Astrocyte (in vitro differentiated cells and primary cell): ENCODE data around the gene NAA10. TPM values are rescaled to one million over a fixed set of nuclear protein-coding genes. Genes with fewer than 3 reads are reported as not detected.

ENCODE experiments used
- DNase-seq: peaks from one replicate; pipeline ENCODE4 v3.0.0-alpha.2; 2010; ENCODE audit warnings: low read depth
- FAIRE-seq: peaks from 2 replicates; lab custom pipeline; 2011; peaks lifted over from hg19 to GRCh38; lab: Jason Lieb, UNC
- H2AFZ ChIP-seq: 2 replicates; pipeline ENCODE4 v1.6.0; 2012; ENCODE audit warnings: low read depth, low read length, inconsistent platforms
- H3K27ac ChIP-seq: 2 replicates; pipeline ENCODE4 v1.5.1; 2011; ENCODE audit warnings: low read depth, low read length, inconsistent platforms
- H3K27me3 ChIP-seq: 2 replicates; pipeline ENCODE4 v1.6.0; 2011; ENCODE audit warnings: low read length, inconsistent platforms; ENCODE audit not compliant: insufficient read depth
- H3K36me3 ChIP-seq: 2 replicates; pipeline ENCODE4 v1.5.1; 2011; ENCODE audit warnings: low read length, inconsistent platforms; ENCODE audit not compliant: insufficient read depth
- H3K4me1 ChIP-seq: 2 replicates; pipeline ENCODE4 v1.5.1; 2011; ENCODE audit warnings: low read length, inconsistent platforms; ENCODE audit not compliant: insufficient read depth
- H3K4me2 ChIP-seq: 2 replicates; pipeline ENCODE4 v1.6.0; 2012; ENCODE audit warnings: low read length, inconsistent platforms
- H3K4me3 ChIP-seq: 2 replicates; pipeline ENCODE4 v1.5.1; 2011; ENCODE audit warnings: low read depth, mild to moderate bottlenecking, low read length, inconsistent platforms; ENCODE audit not compliant: insufficient read depth
- H3K79me2 ChIP-seq: 2 replicates; pipeline ENCODE4 v1.6.0; 2012; ENCODE audit warnings: mild to moderate bottlenecking, low read length, inconsistent platforms; ENCODE audit not compliant: insufficient read depth
- H3K9ac ChIP-seq: 2 replicates; pipeline ENCODE4 v1.6.0; 2012; ENCODE audit warnings: mild to moderate bottlenecking, low read length, inconsistent platforms
- H3K9me3 ChIP-seq: 2 replicates; pipeline ENCODE4 v1.5.1; 2012; ENCODE audit warnings: low read depth, mild to moderate bottlenecking, low read length, inconsistent platforms; ENCODE audit not compliant: insufficient read depth
- H4K20me1 ChIP-seq: 2 replicates; pipeline ENCODE4 v1.6.0; 2012; ENCODE audit warnings: low read length, inconsistent platforms; ENCODE audit not compliant: insufficient read depth
- H3K27ac Mint-ChIP-seq: one replicate; pipeline ENCODE4 v1.8.0; 2021; ENCODE audit warnings: mild to moderate bottlenecking, mixed read lengths; ENCODE audit not compliant: unreplicated experiment
- H3K27me3 Mint-ChIP-seq: one replicate; pipeline ENCODE4 v1.8.0; 2021; ENCODE audit warnings: low read depth, mixed read lengths; ENCODE audit not compliant: unreplicated experiment
- H3K36me3 Mint-ChIP-seq: one replicate; pipeline ENCODE4 v1.8.0; 2021; ENCODE audit warnings: low read depth, mixed read lengths; ENCODE audit not compliant: unreplicated experiment
- H3K4me1 Mint-ChIP-seq: one replicate; pipeline ENCODE4 v1.8.0; 2021; ENCODE audit warnings: low read depth, mixed read lengths; ENCODE audit not compliant: unreplicated experiment
- H3K4me3 Mint-ChIP-seq: one replicate; pipeline ENCODE4 v1.8.0; 2021; ENCODE audit warnings: mild to moderate bottlenecking, moderate library complexity, mixed read lengths; ENCODE audit not compliant: unreplicated experiment
- H3K9me3 Mint-ChIP-seq: one replicate; pipeline ENCODE4 v1.8.0; 2021; ENCODE audit warnings: mild to moderate bottlenecking, mixed read lengths; ENCODE audit not compliant: unreplicated experiment
- EZH2 ChIP-seq: IDR thresholded peaks from 2 replicates; pipeline ENCODE4 v1.6.1; 2012; ENCODE audit warnings: mild to moderate bottlenecking, low read length, inconsistent platforms; ENCODE audit not compliant: insufficient read depth
- total RNA-seq: library from RNA; stranded (reverse); gene quantifications from 2 replicates; pipeline ENCODE4 v1.2.1, GENCODE V29; 2021
- TF ChIP-seq, protein P1 (sequence below): IDR thresholded peaks from 2 replicates; pipeline ENCODE4 v1.5.1; 2011; ENCODE audit warnings: low read depth, mild to moderate bottlenecking, inconsistent platforms, low read length, moderate library complexity; ENCODE audit not compliant: insufficient read depth

NAA10 gene
- total RNA-seq, 1 donor from 2014 or later = 144 TPM

GRCh38 chrX:153903238-153903980, 31.4 kb downstream of the NAA10 start:
- DNase-seq = no peak
- TF ChIP-seq EZH2 = no peak
- TF ChIP-seq, protein P1, sequence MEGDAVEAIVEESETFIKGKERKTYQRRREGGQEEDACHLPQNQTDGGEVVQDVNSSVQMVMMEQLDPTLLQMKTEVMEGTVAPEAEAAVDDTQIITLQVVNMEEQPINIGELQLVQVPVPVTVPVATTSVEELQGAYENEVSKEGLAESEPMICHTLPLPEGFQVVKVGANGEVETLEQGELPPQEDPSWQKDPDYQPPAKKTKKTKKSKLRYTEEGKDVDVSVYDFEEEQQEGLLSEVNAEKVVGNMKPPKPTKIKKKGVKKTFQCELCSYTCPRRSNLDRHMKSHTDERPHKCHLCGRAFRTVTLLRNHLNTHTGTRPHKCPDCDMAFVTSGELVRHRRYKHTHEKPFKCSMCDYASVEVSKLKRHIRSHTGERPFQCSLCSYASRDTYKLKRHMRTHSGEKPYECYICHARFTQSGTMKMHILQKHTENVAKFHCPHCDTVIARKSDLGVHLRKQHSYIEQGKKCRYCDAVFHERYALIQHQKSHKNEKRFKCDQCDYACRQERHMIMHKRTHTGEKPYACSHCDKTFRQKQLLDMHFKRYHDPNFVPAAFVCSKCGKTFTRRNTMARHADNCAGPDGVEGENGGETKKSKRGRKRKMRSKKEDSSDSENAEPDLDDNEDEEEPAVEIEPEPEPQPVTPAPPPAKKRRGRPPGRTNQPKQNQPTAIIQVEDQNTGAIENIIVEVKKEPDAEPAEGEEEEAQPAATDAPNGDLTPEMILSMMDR = no peak
- no peak for FAIRE-seq
- Mint-ChIP-seq H3K27ac (no peak overlapping the region), H3K4me1 (peaks cover 11% of the 10 kb centered on the region), H3K4me3 (no peak overlapping the region), H3K9me3 (no peaks in the 10 kb centered on the region), H3K27me3 (no peaks in the 10 kb centered on the region), H3K36me3 (no peaks in the 10 kb centered on the region)
- H3K9ac ChIP-seq = no peak overlapping the region
- H3K4me3 ChIP-seq = no peak overlapping the region
- H3K79me2 ChIP-seq = no peaks in the 10 kb centered on the region
- H3K4me2 ChIP-seq = no peak overlapping the region
- no peaks in the 10 kb centered on the region for H4K20me1 ChIP-seq
- no peak overlapping the region for H3K27ac ChIP-seq
- H3K4me1 ChIP-seq = peaks cover 6% of the 10 kb centered on the region
- H3K27me3 ChIP-seq = no peaks in the 10 kb centered on the region
- H3K36me3 ChIP-seq = no peaks in the 10 kb centered on the region
- H2AFZ ChIP-seq = no peak overlapping the region
- no peaks in the 10 kb centered on the region for H3K9me3 ChIP-seq

GRCh38 chrX:153902385-153902784, 32.5 kb downstream of the NAA10 start:
- no peak overlapping the region for H3K4me3 ChIP-seq
- no peaks in the 10 kb centered on the region for H3K9me3 ChIP-seq
- no peak for FAIRE-seq
- no peak overlapping the region for H3K9ac ChIP-seq
- no peaks in the 10 kb centered on the region for H3K36me3 ChIP-seq
- H3K4me1 Mint-ChIP-seq = peaks cover 11% of the 10 kb centered on the region
- no peaks in the 10 kb centered on the region for H4K20me1 ChIP-seq
- TF ChIP-seq, protein P1 = no peak
- no peak for TF ChIP-seq EZH2
- H3K27ac ChIP-seq = no peak overlapping the region
- no peaks in the 10 kb centered on the region for H3K27me3 Mint-ChIP-seq
- H3K4me2 ChIP-seq = no peak overlapping the region
- no peak for DNase-seq
- peaks cover 6% of the 10 kb centered on the region for H3K4me1 ChIP-seq
- H3K4me3 Mint-ChIP-seq = no peak overlapping the region
- H3K27ac Mint-ChIP-seq = no peak overlapping the region
- no peaks in the 10 kb centered on the region for H3K79me2 ChIP-seq
- no peaks in the 10 kb centered on the region for H3K9me3 Mint-ChIP-seq
- H3K36me3 Mint-ChIP-seq = no peaks in the 10 kb centered on the region
- H2AFZ ChIP-seq = no peak overlapping the region
- peaks cover 3% of the 10 kb centered on the region for H3K27me3 ChIP-seq

DNA sequence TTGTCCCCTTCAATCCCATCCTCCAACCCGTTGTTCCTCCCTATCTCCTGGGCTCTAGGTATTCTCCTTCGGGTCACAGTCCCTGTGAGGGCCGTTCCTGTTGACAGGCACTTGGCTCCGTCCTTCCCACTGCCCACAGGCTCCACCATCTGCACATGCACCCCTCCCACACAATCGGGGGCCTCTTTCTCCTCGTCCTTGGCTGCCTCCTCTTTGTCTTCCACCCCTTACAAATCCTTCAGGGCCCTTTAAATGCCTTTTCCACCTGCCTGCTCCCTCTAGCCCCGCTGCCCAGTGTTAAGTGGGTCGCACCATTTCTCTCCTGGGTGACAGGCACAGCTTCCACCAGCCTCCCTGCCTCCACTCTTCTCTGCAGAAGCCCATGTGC, 33.1 kb downstream of the NAA10 start:
- no peak overlapping the region for H3K9ac ChIP-seq
- no peaks in the 10 kb centered on the region for H3K9me3 ChIP-seq
- no peak overlapping the region for H3K27ac ChIP-seq
- H3K4me2 ChIP-seq = peak overlapping the region; percentile 52
- peak overlapping the region; percentile 72 for H3K27ac Mint-ChIP-seq
- H3K27me3 ChIP-seq = peaks cover 3% of the 10 kb centered on the region
- H3K36me3 Mint-ChIP-seq = no peaks in the 10 kb centered on the region
- TF ChIP-seq EZH2 = no peak
- no peaks in the 10 kb centered on the region for H3K79me2 ChIP-seq
- H2AFZ ChIP-seq = no peak overlapping the region
- H3K9me3 Mint-ChIP-seq = no peaks in the 10 kb centered on the region
- H3K4me1 Mint-ChIP-seq = peaks cover 11% of the 10 kb centered on the region
- no peaks in the 10 kb centered on the region for H3K27me3 Mint-ChIP-seq
- peaks cover 6% of the 10 kb centered on the region for H3K4me1 ChIP-seq
- no peak for DNase-seq
- no peak overlapping the region for H3K4me3 ChIP-seq
- no peaks in the 10 kb centered on the region for H3K36me3 ChIP-seq
- H3K4me3 Mint-ChIP-seq = no peak overlapping the region
- FAIRE-seq = no peak
- H4K20me1 ChIP-seq = no peaks in the 10 kb centered on the region
